Activated T-helper 17 cell treated with anti-CD3 and anti-CD28 coated beads, Interleukin-2, amount 50 U/mL, for 72 hours (primary cell): ENCODE results near the gene VSIG10L. TPM values are rescaled to one million over a fixed set of nuclear protein-coding genes. Genes with fewer than 3 reads are reported as not detected.

Source experiments
- ATAC-seq: fragments of 150-1000 bp; cut with Tn5 transposase; replicated peaks from 2 replicates; pipeline ENCODE4 v1.10.0; 2021; ENCODE audit warnings: mild to moderate bottlenecking, moderate library complexity
- H3K27ac Mint-ChIP-seq: one replicate; pipeline ENCODE4 v1.8.0; 2022; ENCODE audit warnings: mixed read lengths
- H3K27me3 Mint-ChIP-seq: one replicate; pipeline ENCODE4 v1.8.0; 2022; ENCODE audit warnings: mixed read lengths
- H3K36me3 Mint-ChIP-seq: one replicate; pipeline ENCODE4 v1.8.0; 2022; ENCODE audit warnings: low read depth, mild to moderate bottlenecking, mixed read lengths
- H3K4me1 Mint-ChIP-seq: one replicate; pipeline ENCODE4 v1.8.0; 2022; ENCODE audit warnings: mixed read lengths
- H3K4me3 Mint-ChIP-seq: one replicate; pipeline ENCODE4 v1.8.0; 2022; ENCODE audit warnings: mild to moderate bottlenecking, mixed read lengths
- H3K9me3 Mint-ChIP-seq: one replicate; pipeline ENCODE4 v1.8.0; 2022; ENCODE audit warnings: mixed read lengths
- total RNA-seq, 2 donors: library from RNA; stranded (reverse); gene quantifications; one replicate each; pipeline ENCODE4 v1.2.3, GENCODE V29; 2022

Gene VSIG10L
- 1 to 10 TPM; 1.2 to 5.2 TPM for total RNA-seq

GRCh38 chr19:51341976-51342580 is at the start of gene VSIG10L:
Gene VSIG10L, minus strand, starts transcription at chr19:51342139. Its CDS starts 15 bp downstream, at chr19:51342124.
- Mint-ChIP-seq H3K4me1 (peaks cover 7% of the 10 kb centered on the region), H3K36me3 (peaks cover 15% of the 10 kb centered on the region), H3K27me3 (no peaks in the 10 kb centered on the region), H3K9me3 (no peaks in the 10 kb centered on the region), H3K27ac (peak within 1 kb of the TSS; percentile 67), H3K4me3 (peak within 1 kb of the TSS; percentile 58)
- no peak for ATAC-seq

- H3K27me3 Mint-ChIP-seq: no peaks in the 10 kb centered on the region
- H3K36me3 Mint-ChIP-seq: peaks cover 17% of the 10 kb centered on the region
- peak overlapping the region; percentile 73 for H3K27ac Mint-ChIP-seq
- peaks cover 16% of the 10 kb centered on the region for H3K4me1 Mint-ChIP-seq
- no peaks in the 10 kb centered on the region for H3K9me3 Mint-ChIP-seq
- H3K4me3 Mint-ChIP-seq: no peak overlapping the region
- ATAC-seq: no peak
Measured at GRCh38 chr19:51391073-51391611, 49.2 kb upstream of the VSIG10L start.

GRCh38 chr19:51389143-51389542 is 47.2 kb upstream of the VSIG10L start:
- peaks cover 3% of the 10 kb centered on the region for H3K36me3 Mint-ChIP-seq
- no peaks in the 10 kb centered on the region for H3K9me3 Mint-ChIP-seq
- H3K4me3 Mint-ChIP-seq: no peak overlapping the region
- H3K27me3 Mint-ChIP-seq: no peaks in the 10 kb centered on the region
- no peak for ATAC-seq
- peaks cover 16% of the 10 kb centered on the region for H3K4me1 Mint-ChIP-seq
- H3K27ac Mint-ChIP-seq: no peak overlapping the region

GRCh38 chr19:51387924-51388389 is 46.0 kb upstream of the VSIG10L start, which contains the start of gene LIM2:
Gene LIM2, minus strand, starts transcription at chr19:51387974. Its CDS starts 531 bp downstream, at chr19:51387443.
- no peaks in the 10 kb centered on the region for H3K9me3 Mint-ChIP-seq
- H3K4me3 Mint-ChIP-seq: no peak within 1 kb of the TSS

GRCh38 chr19:51386882-51387520 is 45.1 kb upstream of the VSIG10L start:
- H3K4me3 Mint-ChIP-seq: no peak overlapping the region
- no peaks in the 10 kb centered on the region for H3K36me3 Mint-ChIP-seq
- H3K4me1 Mint-ChIP-seq: peaks cover 7% of the 10 kb centered on the region
- no peak overlapping the region for H3K27ac Mint-ChIP-seq
- no peak for ATAC-seq
- no peaks in the 10 kb centered on the region for H3K9me3 Mint-ChIP-seq
- no peaks in the 10 kb centered on the region for H3K27me3 Mint-ChIP-seq

More at GRCh38 chr19:51387924-51388389, 46.0 kb upstream of the VSIG10L start, which contains the start of gene LIM2:
- H3K27me3 Mint-ChIP-seq: no peaks in the 10 kb centered on the region
- no peaks in the 10 kb centered on the region for H3K36me3 Mint-ChIP-seq
- H3K4me1 Mint-ChIP-seq: peaks cover 10% of the 10 kb centered on the region
- no peak for ATAC-seq
- peak within 1 kb of the TSS; percentile 81 for H3K27ac Mint-ChIP-seq

GRCh38 chr19:51382004-51382403 is 40.1 kb upstream of the VSIG10L start:
- H3K27ac Mint-ChIP-seq: no peak overlapping the region
- no peaks in the 10 kb centered on the region for H3K36me3 Mint-ChIP-seq
- peak; percentile 21 for ATAC-seq
- no peaks in the 10 kb centered on the region for H3K9me3 Mint-ChIP-seq
- peaks cover 6% of the 10 kb centered on the region for H3K4me1 Mint-ChIP-seq
- no peak overlapping the region for H3K4me3 Mint-ChIP-seq
- H3K27me3 Mint-ChIP-seq: no peaks in the 10 kb centered on the region

GRCh38 chr19:51380379-51380778 is 38.4 kb upstream of the VSIG10L start:
- Mint-ChIP-seq H3K9me3 (no peaks in the 10 kb centered on the region), H3K4me3 (peak overlapping the region; percentile 19), H3K4me1 (peaks cover 12% of the 10 kb centered on the region), H3K36me3 (no peaks in the 10 kb centered on the region), H3K27ac (peak overlapping the region; percentile 52), H3K27me3 (no peaks in the 10 kb centered on the region)
- ATAC-seq: no peak

GRCh38 chr19:51377422-51377821 is 35.5 kb upstream of the VSIG10L start:
- H3K9me3 Mint-ChIP-seq: no peaks in the 10 kb centered on the region
- no peak for ATAC-seq
- no peaks in the 10 kb centered on the region for H3K27me3 Mint-ChIP-seq
- no peak overlapping the region for H3K4me3 Mint-ChIP-seq
- H3K4me1 Mint-ChIP-seq: peaks cover 33% of the 10 kb centered on the region
- H3K36me3 Mint-ChIP-seq: no peaks in the 10 kb centered on the region
- no peak overlapping the region for H3K27ac Mint-ChIP-seq

- Mint-ChIP-seq H3K4me1 (peaks cover 46% of the 10 kb centered on the region), H3K9me3 (no peaks in the 10 kb centered on the region), H3K27me3 (no peaks in the 10 kb centered on the region), H3K27ac (peak overlapping the region; percentile 28), H3K36me3 (no peaks in the 10 kb centered on the region), H3K4me3 (peak overlapping the region; percentile 62)
- peak; percentile 67 for ATAC-seq
Measured at GRCh38 chr19:51375504-51376221, 33.7 kb upstream of the VSIG10L start.

GRCh38 chr19:51372649-51373504 is 30.9 kb upstream of the VSIG10L start, which contains the start of gene NKG7:
Gene NKG7, minus strand, starts transcription at chr19:51372654. Its CDS starts 119 bp downstream, at chr19:51372535.
- no peaks in the 10 kb centered on the region for H3K9me3 Mint-ChIP-seq
- H3K27me3 Mint-ChIP-seq: no peaks in the 10 kb centered on the region

GRCh38 chr19:51372021-51372648 is 30.2 kb upstream of the VSIG10L start:
- ATAC-seq: no peak
- peaks cover 50% of the 10 kb centered on the region for H3K4me1 Mint-ChIP-seq
- no peaks in the 10 kb centered on the region for H3K9me3 Mint-ChIP-seq
- H3K27ac Mint-ChIP-seq: peak overlapping the region; percentile 90
- H3K36me3 Mint-ChIP-seq: peaks cover 7% of the 10 kb centered on the region
- no peaks in the 10 kb centered on the region for H3K27me3 Mint-ChIP-seq
- peak overlapping the region; percentile 100 for H3K4me3 Mint-ChIP-seq

More at GRCh38 chr19:51372649-51373504, 30.9 kb upstream of the VSIG10L start, which contains the start of gene NKG7:
- Mint-ChIP-seq H3K4me3 (peak within 1 kb of the TSS; percentile 100), H3K36me3 (no peaks in the 10 kb centered on the region), H3K27ac (peak within 1 kb of the TSS; percentile 90), H3K4me1 (peaks cover 50% of the 10 kb centered on the region)
- peak; percentile 79 for ATAC-seq

GRCh38 chr19:51371186-51371690 is 29.3 kb upstream of the VSIG10L start:
- H3K9me3 Mint-ChIP-seq: no peaks in the 10 kb centered on the region
- ATAC-seq: no peak
- H3K36me3 Mint-ChIP-seq: peaks cover 15% of the 10 kb centered on the region
- no peaks in the 10 kb centered on the region for H3K27me3 Mint-ChIP-seq
- peak overlapping the region; percentile 90 for H3K27ac Mint-ChIP-seq
- peak overlapping the region; percentile 100 for H3K4me3 Mint-ChIP-seq
- peaks cover 45% of the 10 kb centered on the region for H3K4me1 Mint-ChIP-seq

- Mint-ChIP-seq H3K27ac (peak overlapping the region; percentile 90), H3K27me3 (no peaks in the 10 kb centered on the region), H3K4me1 (peaks cover 45% of the 10 kb centered on the region), H3K9me3 (no peaks in the 10 kb centered on the region), H3K4me3 (peak overlapping the region; percentile 100), H3K36me3 (peaks cover 15% of the 10 kb centered on the region)
- ATAC-seq: no peak
Measured at GRCh38 chr19:51370230-51370629, 28.3 kb upstream of the VSIG10L start.
